ENCODE results near the gene HOXA2.

Gene HOXA2

DNA sequence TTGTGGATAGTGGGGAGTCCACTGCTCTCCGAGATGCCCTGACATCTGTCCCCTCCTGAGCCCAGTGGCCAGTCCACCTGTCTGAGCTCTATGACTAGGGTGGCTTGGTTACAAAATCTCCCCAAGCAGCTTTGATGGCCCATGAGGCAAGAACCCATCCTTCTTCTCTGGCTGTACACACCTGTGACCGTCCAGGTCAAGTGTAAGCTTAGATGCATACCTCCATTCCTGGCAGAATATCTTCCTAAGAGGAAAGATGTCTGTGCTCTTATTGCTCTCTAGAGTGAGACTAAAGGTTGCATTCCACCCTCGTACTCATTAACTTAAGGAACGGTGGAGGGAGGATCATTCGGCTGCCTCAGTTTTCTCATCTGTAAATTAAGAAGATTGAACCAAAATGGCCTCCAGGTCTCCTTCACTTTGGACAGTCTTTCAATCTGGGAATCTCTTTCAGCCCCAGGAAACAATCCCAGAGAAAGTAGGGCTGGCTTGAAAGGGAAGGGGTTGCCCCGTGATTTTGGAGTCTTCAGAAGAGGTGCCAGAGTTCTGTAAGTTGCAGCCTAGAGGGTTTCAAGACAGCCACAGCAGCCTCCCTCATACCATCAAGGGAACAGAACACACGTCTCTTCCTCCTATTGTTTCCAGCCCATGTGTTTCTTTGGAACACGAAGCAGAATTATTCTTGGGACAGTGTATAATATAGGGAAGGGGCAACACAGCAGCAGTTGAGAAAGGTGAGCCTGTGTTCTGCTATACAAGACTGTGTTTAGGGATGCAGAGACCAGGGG lies 22.6 kb upstream of the HOXA2 start:
- DNase-seq (ENCODE audit: low read depth): no peak

DNA sequence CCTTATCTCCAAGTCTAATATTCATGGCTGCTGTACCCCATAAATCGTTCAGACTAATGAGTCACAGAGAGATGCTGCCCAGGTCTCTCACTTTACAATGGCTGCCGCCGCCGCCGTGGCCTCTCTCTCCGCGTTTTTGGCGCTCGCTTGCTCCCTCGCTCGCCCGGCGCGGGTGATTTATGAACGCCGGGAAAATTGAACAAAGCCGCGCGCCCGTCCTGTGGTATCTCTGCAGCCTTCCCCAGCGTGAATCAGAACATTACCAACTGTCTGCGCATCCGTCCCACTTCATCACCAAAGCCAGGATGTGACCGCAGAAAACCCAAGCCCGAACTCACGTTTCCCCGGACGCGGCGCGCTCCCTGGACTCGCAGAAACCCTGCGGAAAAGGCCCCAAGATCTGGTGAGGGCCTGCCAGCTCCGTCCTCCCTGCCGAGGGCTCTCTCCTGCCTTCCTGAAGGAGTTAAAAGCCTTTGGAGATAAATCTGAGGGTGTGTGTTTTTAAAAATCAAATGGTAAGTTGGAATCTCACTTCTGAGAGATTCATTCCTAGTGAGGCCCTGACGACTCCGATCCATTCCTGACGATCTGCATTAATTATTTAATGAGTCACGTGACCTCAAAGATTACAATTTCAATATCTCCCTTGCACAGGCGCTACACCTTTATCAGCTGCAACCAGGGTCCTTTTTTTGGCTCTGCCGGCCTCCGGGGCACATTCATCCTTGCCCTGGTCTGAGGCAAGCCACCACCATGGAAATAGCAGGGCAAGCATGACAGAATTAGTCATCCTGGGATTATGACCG lies 21.8 kb upstream of the HOXA2 start:
- DNase-seq (ENCODE audit: low read depth): no peak

DNA sequence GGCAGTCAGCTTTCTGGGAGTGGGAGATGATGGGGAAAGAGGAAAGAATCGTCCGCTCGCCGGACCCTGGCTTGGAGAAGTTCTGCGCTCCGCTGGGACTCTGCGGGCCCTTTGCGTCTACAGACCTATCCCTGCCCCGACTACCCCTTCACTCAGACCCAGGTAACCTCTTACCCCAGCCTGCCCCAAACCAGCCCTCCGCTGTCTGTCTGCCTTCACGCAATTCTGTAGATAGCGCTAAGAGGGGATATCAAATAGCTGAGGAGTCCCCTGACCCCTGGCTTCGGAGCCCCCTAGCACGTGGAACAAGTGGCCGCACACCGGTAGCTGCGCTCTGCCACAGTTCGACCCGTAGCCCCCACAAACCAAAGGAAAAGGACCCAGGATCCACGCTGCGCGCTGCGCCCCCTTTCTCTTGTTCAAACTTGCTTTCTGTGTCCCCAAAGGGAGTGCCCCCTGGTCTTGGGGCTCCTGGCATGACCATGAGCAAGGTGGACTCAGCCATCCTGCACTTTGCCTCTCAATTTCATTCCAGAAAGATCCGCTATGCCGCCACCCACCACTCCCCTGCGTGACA lies 21.1 kb upstream of the HOXA2 start:
- no peak for DNase-seq (ENCODE audit: low read depth)

DNA sequence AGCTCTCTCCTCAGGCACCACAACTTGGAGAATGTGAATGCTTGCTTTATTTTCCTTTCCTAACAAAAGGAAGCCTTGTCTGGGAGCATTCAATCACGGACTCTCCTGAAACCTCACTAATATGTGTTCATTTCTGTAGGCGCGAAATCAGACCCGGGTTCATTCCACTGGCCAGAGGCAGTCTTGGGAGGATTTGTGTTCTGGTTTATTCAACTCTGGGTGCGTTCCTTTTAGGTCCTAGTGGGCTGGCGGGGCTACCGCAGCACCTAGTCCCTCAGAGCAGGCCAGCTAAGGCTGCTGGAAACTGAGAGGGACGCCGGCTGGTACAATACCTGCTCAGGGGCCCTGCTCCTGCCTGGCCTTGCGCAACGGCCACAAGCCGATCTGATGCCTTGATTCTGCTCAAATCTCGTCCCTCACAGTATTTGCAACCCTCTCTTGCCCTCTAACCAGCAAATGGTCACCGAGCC lies 20.6 kb upstream of the HOXA2 start:
- no peak for DNase-seq (ENCODE audit: low read depth)

DNA sequence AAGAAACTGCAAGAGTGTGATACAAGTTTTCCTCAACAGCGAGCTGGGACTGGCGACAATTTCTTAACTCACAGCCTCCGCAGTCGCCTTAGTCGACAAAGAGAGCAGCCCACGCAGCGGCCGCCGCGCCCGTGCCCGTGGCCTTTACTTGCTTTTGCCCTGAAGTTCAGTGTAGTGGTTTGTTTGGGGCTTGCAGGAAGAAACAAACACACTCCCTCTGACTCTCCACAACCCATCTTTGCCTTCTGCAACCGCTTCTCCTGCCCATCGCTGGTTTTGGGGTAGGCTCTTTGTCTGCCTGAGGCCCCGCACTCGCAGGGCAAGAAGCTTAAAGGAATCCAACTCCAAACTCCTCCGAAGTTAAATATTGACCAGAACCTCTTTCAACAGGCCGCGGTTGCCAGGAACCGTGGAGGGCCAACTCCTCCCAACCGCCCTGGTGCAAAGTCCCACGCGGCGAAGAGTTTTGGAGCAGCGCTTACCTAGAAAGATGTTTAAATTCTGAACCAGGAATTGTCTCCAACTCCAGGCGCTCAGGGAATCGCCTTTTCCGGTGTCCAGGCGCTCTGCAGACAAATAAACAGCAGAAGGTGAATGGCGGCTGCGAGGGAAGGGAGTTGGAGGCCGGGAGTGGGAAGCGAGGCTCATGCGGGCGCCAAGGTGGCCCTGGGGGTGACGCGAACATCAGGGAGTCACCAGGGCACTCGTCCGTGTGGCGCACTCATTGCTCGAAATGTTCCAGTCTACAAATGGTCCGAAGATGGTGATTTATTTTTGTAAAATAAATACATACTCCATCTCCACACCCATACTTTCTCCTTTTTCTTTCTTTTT lies 19.8 kb upstream of the HOXA2 start:
- no peak for DNase-seq (ENCODE audit: low read depth)

DNA sequence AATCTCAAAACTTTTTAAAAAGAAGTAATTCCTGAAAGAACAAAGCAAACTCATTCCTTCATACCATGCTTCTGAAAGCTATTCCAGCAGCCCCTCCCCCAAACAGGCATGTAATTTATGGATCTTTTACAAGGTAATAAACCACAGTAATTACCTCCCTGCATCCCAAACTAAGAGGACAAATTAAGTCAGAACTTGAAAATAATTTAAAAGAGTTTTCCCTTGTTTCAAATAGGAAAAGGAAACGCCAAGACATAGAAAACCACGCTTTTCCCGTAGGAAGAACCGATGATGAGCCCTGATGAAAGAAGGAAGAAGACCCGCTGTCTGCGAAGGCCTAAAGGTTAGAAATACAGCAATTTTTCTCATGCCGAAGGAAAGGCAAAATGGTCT lies 19.2 kb upstream of the HOXA2 start:
- DNase-seq (ENCODE audit: low read depth): no peak

DNA sequence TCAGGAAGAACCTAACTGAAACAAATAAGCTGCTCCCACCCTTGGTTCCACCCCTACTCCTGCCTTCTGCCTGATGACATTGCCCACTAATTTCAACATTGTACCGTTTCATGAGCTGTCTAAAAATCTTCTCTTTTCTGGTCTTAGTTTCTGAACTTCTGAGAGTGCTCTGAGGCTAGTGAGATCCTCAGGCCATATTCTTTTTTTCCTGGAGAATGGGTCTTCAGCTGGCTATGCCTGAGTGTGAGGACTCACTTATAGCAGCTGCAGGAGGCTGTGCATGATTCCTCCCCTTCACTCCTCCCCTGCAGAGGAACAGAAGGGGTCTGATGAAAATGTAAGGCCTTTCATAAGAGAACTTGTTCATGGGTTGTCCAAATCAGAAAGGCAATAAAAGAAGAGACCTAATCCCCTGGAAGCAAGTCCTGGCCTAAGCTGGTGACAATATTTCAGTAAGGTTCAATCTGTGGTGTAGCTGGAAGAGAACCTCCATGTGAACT lies 17.0 kb upstream of the HOXA2 start:
- no peak for DNase-seq (ENCODE audit: low read depth)

DNA sequence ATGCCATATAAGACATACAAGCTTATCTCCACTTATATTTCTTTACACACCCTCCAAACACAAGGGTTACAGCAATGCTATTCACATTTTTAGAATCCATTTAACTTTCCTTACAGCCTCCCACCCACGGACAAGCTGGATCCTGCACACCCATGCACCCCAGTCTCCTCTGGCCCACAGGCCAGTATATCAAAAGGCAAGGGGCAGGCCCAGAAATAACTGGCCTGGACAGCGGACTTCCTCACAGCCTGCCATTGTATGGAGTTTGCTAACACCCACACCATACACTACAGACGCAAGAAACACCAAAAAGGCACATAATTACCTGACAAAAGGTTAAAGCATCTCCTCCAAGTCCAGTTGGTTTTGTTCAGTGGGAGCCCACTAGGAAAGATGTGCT lies 16.1 kb upstream of the HOXA2 start:
- DNase-seq (ENCODE audit: low read depth): no peak

DNA sequence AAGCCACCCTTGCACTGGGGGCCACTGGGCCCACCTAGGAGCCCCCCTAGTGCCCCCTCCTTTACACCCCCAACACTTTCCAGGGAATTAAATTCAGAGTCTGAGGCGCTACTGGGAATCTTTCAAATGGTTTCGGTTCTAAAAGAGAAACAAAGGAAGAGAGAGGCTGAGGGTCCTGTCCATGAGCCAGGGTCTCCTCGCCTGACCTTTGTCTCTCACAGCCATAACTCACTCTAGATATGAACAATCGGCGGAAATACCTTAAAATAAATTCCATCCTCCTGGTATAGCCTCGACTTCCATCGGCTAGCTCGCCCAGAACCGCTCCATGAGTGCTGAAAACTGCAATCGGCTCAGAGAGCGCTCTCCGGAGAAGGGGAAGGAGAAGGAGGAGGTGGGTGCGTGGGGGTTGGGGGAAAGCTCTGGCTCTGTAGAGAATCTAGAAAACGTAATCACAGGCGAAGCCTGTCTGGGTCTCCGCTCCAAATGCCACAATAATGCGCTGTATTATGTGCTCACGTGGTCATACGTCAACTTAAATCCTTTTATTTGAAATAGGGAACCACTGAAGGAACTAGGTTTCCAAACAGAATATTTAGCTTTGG lies 15.5 kb upstream of the HOXA2 start:
- no peak for DNase-seq (ENCODE audit: low read depth)

DNA sequence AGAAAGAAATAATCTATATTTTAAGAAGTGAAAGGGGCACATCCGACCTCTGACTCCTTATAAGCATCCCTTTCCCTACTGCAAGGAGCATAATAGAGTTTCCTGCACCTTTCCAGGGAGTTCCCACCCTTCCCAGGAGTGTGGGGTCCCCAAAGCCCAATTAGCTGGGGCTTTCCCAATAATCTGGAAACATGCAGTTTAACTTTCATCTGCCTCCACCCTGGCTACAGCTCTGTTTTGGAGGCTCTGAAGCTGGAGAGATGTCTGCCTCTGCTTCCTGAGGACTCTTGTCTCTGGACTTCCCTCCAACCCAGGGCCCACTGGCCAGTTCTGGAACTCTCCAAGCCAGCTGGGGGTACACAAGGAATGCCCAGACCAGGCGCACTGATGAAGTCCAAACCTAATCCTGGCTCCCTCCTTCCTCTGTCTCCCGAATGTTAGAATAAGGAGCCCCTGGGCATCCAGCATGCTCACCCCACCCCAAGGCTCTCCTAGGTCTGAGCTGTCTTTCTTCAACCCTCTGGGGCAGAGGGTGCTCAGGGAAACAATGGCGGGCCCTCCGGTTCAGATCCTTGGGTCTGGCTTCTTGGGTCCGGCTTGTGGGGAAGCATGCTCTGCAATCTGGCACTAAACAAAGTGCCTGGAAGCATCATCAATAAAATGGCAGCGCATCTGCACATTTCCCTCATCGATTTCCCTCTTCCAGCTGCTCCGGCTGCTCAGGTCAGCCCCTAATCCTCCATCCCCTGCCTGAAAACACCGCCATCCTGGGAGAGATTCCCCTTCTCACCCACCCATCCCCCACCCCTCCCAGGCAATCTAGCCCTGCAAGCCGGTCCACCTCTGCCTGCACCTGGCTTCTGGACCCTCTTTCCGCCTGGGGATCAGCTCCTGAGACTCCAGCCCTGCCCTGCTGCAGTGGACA lies 14.7 kb upstream of the HOXA2 start:
- DNase-seq (ENCODE audit: low read depth): no peak

DNA sequence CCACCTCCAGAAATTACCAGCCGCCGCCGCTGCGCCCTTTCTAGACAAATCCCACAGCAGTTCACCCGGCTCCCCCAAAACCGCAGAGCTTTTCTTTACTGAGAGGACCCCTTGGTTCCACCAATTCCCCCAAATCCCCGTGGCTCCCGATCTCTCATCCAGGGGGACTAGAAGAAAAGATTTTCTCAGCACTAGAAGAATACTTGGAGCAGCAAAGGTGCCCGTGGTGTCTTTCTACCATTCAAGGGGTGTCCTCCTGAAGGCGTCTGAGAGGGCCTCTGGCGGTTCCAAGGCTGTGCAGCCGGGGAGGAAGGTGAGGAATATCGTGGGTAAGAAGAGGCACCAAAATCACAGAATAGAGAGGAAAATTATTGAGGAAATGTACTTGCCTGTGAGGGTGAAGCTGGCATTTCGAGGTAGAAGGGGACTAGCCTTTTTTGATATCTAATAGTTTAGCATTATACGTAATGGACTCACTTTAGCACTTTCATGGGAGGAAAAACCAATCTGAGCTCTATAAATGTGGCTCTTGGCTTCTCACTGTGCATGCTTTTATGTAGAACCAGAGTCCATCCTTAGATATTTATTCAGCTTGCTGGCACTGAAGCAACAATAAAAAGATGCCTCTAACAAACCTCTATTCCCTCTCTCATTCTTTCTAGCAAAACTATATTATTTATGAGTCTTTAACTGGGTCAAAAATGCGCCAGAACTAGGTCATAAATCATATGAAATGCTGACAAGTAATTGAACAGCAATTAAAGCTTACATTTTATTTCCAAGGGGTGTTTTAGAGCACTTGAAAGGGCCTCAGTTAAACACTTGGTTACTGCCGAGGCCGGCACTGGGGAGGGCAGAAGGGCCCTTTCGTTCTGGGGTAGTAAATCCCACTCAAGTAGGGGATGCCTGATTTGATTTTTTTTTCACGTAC lies 13.8 kb upstream of the HOXA2 start:
- DNase-seq (ENCODE audit: low read depth): no peak

DNA sequence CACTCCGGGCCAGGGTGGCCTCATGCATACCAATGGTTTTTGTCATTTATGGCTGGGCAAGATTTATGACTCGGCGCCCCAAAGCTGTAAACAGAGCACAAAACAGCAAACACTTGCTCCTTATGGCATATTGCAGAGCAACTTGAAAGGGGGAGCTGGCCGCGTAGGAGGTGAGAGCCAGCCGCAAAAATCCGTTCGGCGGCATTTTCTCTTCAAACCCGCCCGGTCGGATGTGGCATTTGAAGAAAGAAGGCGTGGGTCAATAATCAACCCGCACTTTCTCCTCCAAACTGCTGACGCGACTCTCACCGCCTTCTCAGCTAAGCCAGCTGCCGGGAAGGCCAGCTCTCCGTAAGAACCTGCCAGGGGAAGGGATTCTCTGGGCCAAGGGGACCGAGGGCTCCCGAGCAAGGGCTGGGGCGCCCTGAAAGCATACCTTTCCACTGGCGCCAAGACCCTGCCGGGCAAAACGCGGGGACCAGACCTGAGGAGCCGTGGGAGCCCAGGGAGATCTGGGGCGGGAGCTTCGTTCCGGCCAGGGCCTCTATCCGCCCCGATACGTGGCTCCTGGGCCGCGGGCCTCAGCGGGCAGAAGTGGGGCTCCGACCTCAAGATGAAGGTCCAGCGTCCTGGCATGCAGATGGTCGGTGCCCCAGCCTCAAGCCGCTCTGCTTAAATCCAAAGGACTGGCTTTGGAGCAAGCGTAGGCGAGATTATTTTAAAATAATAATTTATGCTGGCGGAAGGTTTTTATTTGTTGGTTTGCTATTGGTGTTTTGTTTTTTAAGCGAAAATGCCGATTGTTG lies 12.9 kb upstream of the HOXA2 start:
- DNase-seq (ENCODE audit: low read depth): no peak

DNA sequence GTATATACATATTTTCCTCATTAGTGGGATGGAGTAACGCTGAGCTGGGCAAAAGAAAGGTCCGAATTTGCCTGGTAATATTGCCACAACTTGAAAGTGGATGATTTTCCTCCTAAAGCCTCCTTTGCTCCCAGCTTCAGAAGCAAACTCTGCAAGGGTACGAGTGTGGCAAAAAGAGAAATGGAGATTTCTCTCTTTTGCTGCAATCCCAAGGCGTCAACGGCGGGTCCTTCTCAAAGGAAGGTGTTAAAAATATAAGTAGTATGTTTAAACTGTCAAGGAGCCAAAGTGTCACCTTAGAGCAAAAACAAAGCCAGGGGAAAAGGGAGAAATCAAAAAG lies 12.4 kb upstream of the HOXA2 start:
- no peak for DNase-seq (ENCODE audit: low read depth)

DNA sequence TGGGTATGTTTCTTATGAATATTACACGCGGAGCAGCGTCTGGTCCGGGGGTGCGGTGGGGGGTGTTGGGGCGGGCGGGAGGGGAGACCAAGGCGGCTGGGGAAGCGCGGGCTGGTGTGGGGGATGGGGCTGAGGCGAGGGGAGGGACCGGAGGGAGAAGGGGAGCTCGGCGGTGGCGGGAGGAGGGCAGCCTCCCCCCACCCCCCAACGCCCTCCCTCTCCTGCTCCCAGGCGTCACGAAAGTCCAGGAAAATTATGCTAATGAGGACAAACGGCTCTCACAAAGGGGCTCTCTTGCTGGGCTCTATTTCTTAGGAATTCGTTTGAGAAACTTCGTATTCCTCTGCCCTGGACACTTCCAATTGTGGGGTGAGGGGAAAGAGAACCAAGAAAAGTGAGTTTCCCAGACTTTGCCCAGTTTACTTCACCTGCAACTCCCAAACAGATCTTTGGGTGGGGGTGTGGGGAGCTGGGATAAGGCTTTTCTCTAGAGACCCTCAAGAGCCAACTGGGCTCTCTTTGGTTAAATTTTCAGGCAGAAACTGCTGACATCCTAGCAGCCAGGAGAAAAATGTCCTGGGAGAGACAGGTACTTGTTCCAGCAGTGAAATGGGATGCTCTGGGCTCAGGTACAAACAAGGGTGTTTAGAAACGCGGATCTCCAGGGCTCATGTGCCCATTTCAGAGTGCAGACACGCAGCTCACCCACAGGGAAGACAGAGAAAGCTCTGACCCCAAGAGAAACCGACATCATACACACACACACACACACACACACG lies 11.7 kb upstream of the HOXA2 start:
- no peak for DNase-seq (ENCODE audit: low read depth)

DNA sequence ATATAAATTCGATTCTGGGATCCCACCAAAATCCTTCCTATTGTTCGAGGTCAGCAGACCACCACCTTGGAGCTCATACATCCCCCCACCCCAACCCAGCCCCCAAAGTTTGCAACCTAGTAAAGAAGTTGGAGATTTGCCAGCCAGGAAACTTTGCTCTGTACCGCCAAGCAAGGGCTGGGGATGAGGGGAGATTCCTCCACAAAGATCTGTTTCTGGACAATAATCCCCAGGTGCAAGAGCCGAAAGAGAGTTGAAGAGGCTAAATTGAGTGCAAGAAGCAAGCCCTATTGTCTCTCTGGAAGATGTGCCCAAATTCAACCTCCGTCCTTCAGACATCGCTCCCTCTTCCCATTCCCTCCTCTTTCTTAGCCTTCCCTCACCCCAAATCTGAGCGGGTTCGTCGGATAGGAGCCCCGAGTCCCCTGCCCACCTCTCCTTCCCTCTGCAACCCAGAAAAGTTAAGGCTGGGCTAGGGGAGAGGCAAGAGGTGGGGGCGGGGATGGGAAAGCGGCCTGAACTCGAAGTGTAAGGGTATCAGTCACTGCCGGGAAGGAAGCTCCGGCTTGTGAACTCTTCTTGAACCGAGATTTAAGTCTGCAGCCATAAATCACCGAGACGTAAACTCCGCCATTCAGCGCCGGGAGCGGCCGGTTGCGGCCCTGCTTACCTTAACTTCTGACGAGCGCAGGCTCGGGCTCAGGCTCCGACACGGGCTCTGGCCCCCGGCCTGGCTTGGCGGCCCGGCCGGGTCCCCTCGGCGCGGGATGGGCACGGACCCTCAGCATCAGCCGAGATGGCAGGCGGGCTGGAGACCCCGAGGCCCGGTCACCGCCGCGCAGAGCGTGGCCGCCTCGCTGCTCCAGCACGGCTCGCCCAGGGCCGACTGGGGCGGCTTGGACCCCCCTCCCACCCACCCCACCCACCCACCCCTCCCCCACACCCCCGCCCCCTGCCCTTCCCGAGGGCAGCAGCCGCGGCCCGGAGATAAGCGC lies 10.8 kb upstream of the HOXA2 start:
- DNase-seq (ENCODE audit: low read depth): no peak

DNA sequence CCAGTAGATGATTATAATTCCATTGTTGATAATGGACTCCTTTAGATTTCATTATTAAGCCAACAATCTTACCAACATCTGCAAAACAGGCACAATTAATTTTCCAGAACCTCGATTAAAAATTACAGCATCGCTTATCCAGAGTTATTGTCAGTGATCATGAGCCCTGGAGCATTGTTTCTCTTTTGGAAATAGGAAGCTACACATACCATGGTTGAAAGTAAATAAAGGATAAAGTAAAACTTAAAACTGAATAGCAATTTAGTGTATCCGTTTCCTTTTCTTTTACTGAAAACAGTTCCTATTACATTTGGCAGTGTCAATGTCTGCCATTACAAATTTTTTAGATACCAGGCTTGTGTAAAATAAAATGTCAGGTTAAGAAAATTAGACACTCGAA lies 9.9 kb upstream of the HOXA2 start:
- DNase-seq (ENCODE audit: low read depth): no peak
